HepG2 (cell line): Measurements from ENCODE around the gene SMYD4. TPM values are rescaled to one million over a fixed set of nuclear protein-coding genes. Genes with fewer than 3 reads are reported as not detected.

Experiments used
- ADNP ChIP-seq: sonication (generic); formaldehyde crosslinking; IDR thresholded peaks from 2 replicates; pipeline ENCODE4 v1.4.0; 2020; ENCODE audit warnings: missing genetic modification reagents
- ARNT2 ChIP-seq: sonication (generic); formaldehyde crosslinking; IDR thresholded peaks from 2 replicates; pipeline ENCODE4 v1.8.0; 2022; ENCODE audit warnings: mild to moderate bottlenecking, low read depth, missing genetic modification reagents, moderate library complexity
- BHLHE40 ChIP-seq: IDR thresholded peaks from 2 replicates; pipeline ENCODE4 v1.6.1; 2011; ENCODE audit warnings: low read length, improper control_type of control experiment
- CC2D1A ChIP-seq: sonication (generic); formaldehyde crosslinking; IDR thresholded peaks from 2 replicates; pipeline ENCODE4 v1.8.1; 2023; ENCODE audit warnings: mild to moderate bottlenecking, missing genetic modification reagents
- FOXA1 ChIP-seq, 2 experiments: fragments of 450-650 bp in 1 of 2; sonication (generic) in 1 of 2; formaldehyde crosslinking in 1 of 2; IDR thresholded peaks; 2 replicates each; pipeline versions ENCODE4 v1.4.0 to v1.6.1; 2016 to 2020; ENCODE audit warnings: missing genetic modification reagents in 1 of 2
- FOXA3 ChIP-seq: IDR thresholded peaks from 2 replicates; pipeline ENCODE4 v1.6.1; 2016; ENCODE audit warnings: missing genetic modification reagents, missing compliant biosample characterization
- FOXK1 ChIP-seq: sonication (generic); formaldehyde crosslinking; IDR thresholded peaks from 2 replicates; pipeline ENCODE4 v1.4.0; 2020; ENCODE audit warnings: low read depth, missing genetic modification reagents, borderline replicate concordance
- GATAD1 ChIP-seq: IDR thresholded peaks from 2 replicates; pipeline ENCODE4 v1.6.1; 2016; ENCODE audit warnings: missing genetic modification reagents, missing compliant biosample characterization
- GMEB1 ChIP-seq: sonication (generic); formaldehyde crosslinking; IDR thresholded peaks from 2 replicates; pipeline ENCODE4 v1.5.1; 2020; ENCODE audit warnings: missing genetic modification reagents, mild to moderate bottlenecking, borderline replicate concordance
- HMGA1 ChIP-seq: sonication (generic); formaldehyde crosslinking; conservative IDR thresholded peaks from 2 replicates; pipeline ENCODE4 v1.4.0; 2020; ENCODE audit warnings: missing genetic modification reagents
- KLF16 ChIP-seq, 2 experiments: sonication (generic) in 1 of 2; formaldehyde crosslinking in 1 of 2; IDR thresholded peaks; 2 replicates each; pipeline versions ENCODE4 v1.6.1 to v1.8.0; 2016 to 2023; ENCODE audit warnings: missing genetic modification reagents in 2 of 2, missing compliant biosample characterization in 1 of 2
- MED13 ChIP-seq: sonication (generic); formaldehyde crosslinking; IDR thresholded peaks from 2 replicates; pipeline ENCODE4 v1.5.0; 2020; ENCODE audit warnings: missing genetic modification reagents
- RARA ChIP-seq: IDR thresholded peaks from 2 replicates; pipeline ENCODE4 v1.6.1; 2016; ENCODE audit warnings: missing genetic modification reagents, missing compliant biosample characterization
- SALL2 ChIP-seq: sonication (generic); formaldehyde crosslinking; IDR thresholded peaks from 2 replicates; pipeline ENCODE4 v1.8.1; 2023; ENCODE audit warnings: mild to moderate bottlenecking, missing genetic modification reagents, inconsistent platforms
- SIX4 ChIP-seq: sonication (generic); formaldehyde crosslinking; IDR thresholded peaks from 2 replicates; pipeline ENCODE4 v1.4.0; 2020; ENCODE audit warnings: missing genetic modification reagents
- SP140L ChIP-seq: sonication (generic); formaldehyde crosslinking; IDR thresholded peaks from 2 replicates; pipeline ENCODE4 v1.4.0; 2020; ENCODE audit warnings: missing genetic modification reagents, borderline replicate concordance
- XRCC5 ChIP-seq: fragments of 200-400 bp; formaldehyde crosslinking; optimal IDR thresholded peaks from 2 replicates; pipeline ENCODE3; 2017; ENCODE audit warnings: mild to moderate bottlenecking, low read length
- ZNF12 ChIP-seq: sonication (generic); formaldehyde crosslinking; IDR thresholded peaks from 2 replicates; pipeline ENCODE4 v1.5.0; 2020; ENCODE audit warnings: missing genetic modification reagents
- ZNF235 ChIP-seq: sonication (generic); formaldehyde crosslinking; IDR thresholded peaks from 2 replicates; pipeline ENCODE4 v1.8.1; 2023; ENCODE audit warnings: mild to moderate bottlenecking, missing genetic modification reagents, borderline replicate concordance
- ZNF335 ChIP-seq: sonication (generic); formaldehyde crosslinking; IDR thresholded peaks from 2 replicates; pipeline ENCODE4 v1.4.0; 2020; ENCODE audit warnings: missing genetic modification reagents
- ZNF484 ChIP-seq: sonication (generic); formaldehyde crosslinking; IDR thresholded peaks from 2 replicates; pipeline ENCODE4 v1.5.1; 2020; ENCODE audit warnings: mild to moderate bottlenecking, low read depth, missing genetic modification reagents, borderline replicate concordance
- ZNF574 ChIP-seq: sonication (generic); formaldehyde crosslinking; IDR thresholded peaks from 2 replicates; pipeline ENCODE4 v1.4.0; 2020; ENCODE audit warnings: missing genetic modification reagents
- ZNF598 ChIP-seq: sonication (generic); formaldehyde crosslinking; IDR thresholded peaks from 2 replicates; pipeline ENCODE4 v1.5.1; 2020; ENCODE audit warnings: mild to moderate bottlenecking, missing genetic modification reagents, borderline replicate concordance
- ZNF710 ChIP-seq: sonication (generic); formaldehyde crosslinking; IDR thresholded peaks from 2 replicates; pipeline ENCODE4 v1.5.0; 2020; ENCODE audit warnings: mild to moderate bottlenecking, missing genetic modification reagents, borderline replicate concordance
- ZNF773 ChIP-seq: sonication (generic); formaldehyde crosslinking; IDR thresholded peaks from 2 replicates; pipeline ENCODE4 v1.4.0; 2020; ENCODE audit warnings: missing genetic modification reagents, borderline replicate concordance
- polyA plus RNA-seq, 8 experiments: library from polyadenylated mRNA; depleted of rRNA in 3 of 8; stranded (reverse) in 7 of 8; unstranded in 1 of 8; fragments of >200 nt; fragmentation: Illumina TruSeq in 4 of 8; extraction: Trizol in 4 of 8; gene quantifications; 2 replicates each; pipeline versions ENCODE4 v1.2.1 to v1.2.3, GENCODE V29; 2011 to 2016; ENCODE audit warnings: low read depth in 4 of 8, missing spikeins in 1 of 8, mixed read lengths in 1 of 8; ENCODE audit not compliant: insufficient read depth in 1 of 8
- total RNA-seq, 5 experiments: library from RNA; depleted of rRNA; stranded (reverse); fragments of >200 nt; fragmentation: Illumina TruSeq; extraction: Trizol; gene quantifications; 2 replicates each; pipeline ENCODE4 v1.2.3, GENCODE V29; 2016; ENCODE audit warnings: low read depth in 1 of 5

SMYD4 gene
- total and polyA plus RNA-seq, 2 of the 13 experiments (the other 11 are each of a cell fraction or from before 2014, with no cell fraction given): 7.4 to 11.3 TPM

GRCh38 chr17:1769822-1770477, 59.8 kb downstream of the SMYD4 start (continued):
- TF ChIP-seq ZNF710 (CRISPR knock-in tag): 0 out of 2 replicates have a peak, but pooled peaks have one; percentile 60
- no peak for TF ChIP-seq ZNF598 (CRISPR knock-in tag)
- no peak for TF ChIP-seq KLF16 (CRISPR knock-in tag; IDR thresholded peaks at IDR 0.05)
- 0 out of 2 replicates have a peak, but pooled peaks have one; percentile 27 for TF ChIP-seq ZNF12
- TF ChIP-seq ZNF773 (CRISPR knock-in tag): no peak
- no peak for TF ChIP-seq ZNF484
- TF ChIP-seq ADNP: no peak
- peak; percentile 45; the same call in 1 of the 2 replicates for TF ChIP-seq GATAD1 (CRISPR knock-in tag)
- TF ChIP-seq GMEB1 (CRISPR knock-in tag): peak; percentile 36; the same call in 1 of the 2 replicates
- TF ChIP-seq FOXA1 (IDR thresholded peaks at IDR 0.05): peak; percentile 67
- peak; percentile 99 for TF ChIP-seq FOXA1 (CRISPR knock-in tag; IDR thresholded peaks at IDR 0.05)
- TF ChIP-seq ARNT2 (CRISPR knock-in tag): no peak
- no peak for TF ChIP-seq SP140L (CRISPR knock-in tag)
- no peak for TF ChIP-seq ZNF335 (CRISPR knock-in tag)
- TF ChIP-seq SALL2: no peak
- TF ChIP-seq ZNF235 (CRISPR knock-in tag): no peak
- peak; percentile 53; the same call in 1 of the 2 replicates for TF ChIP-seq FOXK1 (CRISPR knock-in tag)
- 0 out of 2 replicates have a peak, but pooled peaks have one; percentile 33 for TF ChIP-seq BHLHE40
- TF ChIP-seq MED13 (CRISPR knock-in tag): no peak
- TF ChIP-seq RARA: peak; percentile 94; the same call in 1 of the 2 replicates
- TF ChIP-seq HMGA1 (CRISPR knock-in tag): no peak
- no peak for TF ChIP-seq XRCC5
- TF ChIP-seq SIX4 (CRISPR knock-in tag): no peak
- TF ChIP-seq ZNF574 (CRISPR knock-in tag): peak; percentile 58
- peak; percentile 98 for TF ChIP-seq FOXA3 (CRISPR knock-in tag)
- TF ChIP-seq CC2D1A (CRISPR knock-in tag): 0 out of 2 replicates have a peak, but pooled peaks have one; percentile 47
